Neural cell (in vitro differentiated cells): ENCODE results near the gene CDH1. TPM values are rescaled to one million over a fixed set of nuclear protein-coding genes. Genes with fewer than 3 reads are reported as not detected.

Experiments
- H2AFZ ChIP-seq: fragments of 200-600, 300-800 bp; sonication (generic), shearing (Covaris generic); 2 replicates; pipeline ENCODE4 v1.6.0; 2014; ENCODE audit warnings: low read depth, mild to moderate bottlenecking, antibody characterized with exemption, low read length, moderate library complexity
- H3F3A ChIP-seq: fragments of 200-600 bp; shearing (Covaris generic); 2 replicates; pipeline ENCODE4 v1.6.1; 2016; ENCODE audit warnings: mild to moderate bottlenecking, moderate library complexity, mixed read lengths, antibody characterized with exemption, low read length; ENCODE audit not compliant: insufficient read depth, poor library complexity, severe bottlenecking
- H3K27ac ChIP-seq: fragments of 200-600, 300-800 bp; sonication (generic), shearing (Covaris generic); 2 replicates; pipeline ENCODE4 v1.5.1; 2014; ENCODE audit warnings: mild to moderate bottlenecking, low read length, moderate library complexity
- H3K27me3 ChIP-seq: fragments of 300-800, 200-600 bp; sonication (generic), shearing (Covaris generic); 2 replicates; pipeline ENCODE4 v1.6.0; 2014; ENCODE audit warnings: mild to moderate bottlenecking, low read depth, low read length, moderate library complexity; ENCODE audit not compliant: insufficient read depth
- H3K36me3 ChIP-seq: fragments of 300-800, 200-600 bp; sonication (generic), shearing (Covaris generic); 2 replicates; pipeline ENCODE4 v1.5.1; 2014; ENCODE audit warnings: mild to moderate bottlenecking, antibody characterized with exemption, low read length, moderate library complexity; ENCODE audit not compliant: insufficient read depth
- H3K4me2 ChIP-seq: fragments of 300-800, 200-600 bp; sonication (generic), shearing (Covaris generic); 2 replicates; pipeline ENCODE4 v1.6.0; 2014; ENCODE audit warnings: mild to moderate bottlenecking, low read length
- H3K4me3 ChIP-seq: fragments of 300-800, 200-600 bp; sonication (generic), shearing (Covaris generic); 2 replicates; pipeline ENCODE4 v1.5.1; 2014; ENCODE audit warnings: mild to moderate bottlenecking, low read length, moderate library complexity
- H3K79me2 ChIP-seq: fragments of 200-600 bp; shearing (Covaris generic); replicated peaks from 2 replicates; pipeline ENCODE4 v1.6.0; 2014; ENCODE audit warnings: mild to moderate bottlenecking, low read length, moderate library complexity; ENCODE audit not compliant: insufficient read depth
- H3K9ac ChIP-seq: fragments of 300-800, 200-600 bp; sonication (generic), shearing (Covaris generic); 2 replicates; pipeline ENCODE4 v1.6.1; 2016; ENCODE audit warnings: mild to moderate bottlenecking, low read length, mixed read lengths
- H3K9me2 ChIP-seq: fragments of 200-600 bp; shearing (Covaris generic); 2 replicates; pipeline ENCODE4 v1.6.1; 2016; ENCODE audit warnings: mild to moderate bottlenecking, low read length, mixed read lengths; ENCODE audit not compliant: insufficient read depth
- H3K9me3 ChIP-seq: fragments of 200-600, 300-800 bp; sonication (generic), shearing (Covaris generic); 2 replicates; pipeline ENCODE4 v1.6.1; 2016; ENCODE audit warnings: mild to moderate bottlenecking, mixed run types, low read length, moderate library complexity, mixed read lengths
- H4K20me1 ChIP-seq: fragments of 200-600 bp; shearing (Covaris generic); 2 replicates; pipeline ENCODE4 v1.6.1; 2016; ENCODE audit warnings: mild to moderate bottlenecking, mixed run types; ENCODE audit not compliant: insufficient read depth
- EP300 ChIP-seq: fragments of 450-650 bp; conservative IDR thresholded peaks from 2 replicates; pipeline ENCODE4 v1.6.1; 2014; ENCODE audit warnings: antibody characterized with exemption, mild to moderate bottlenecking, moderate library complexity; ENCODE audit not compliant: poor library complexity, severe bottlenecking
- EZH2 ChIP-seq: fragments of 200-600, 300-800 bp; shearing (Covaris generic), sonication (generic); IDR thresholded peaks from 2 replicates; pipeline ENCODE4 v1.6.1; 2014; ENCODE audit warnings: antibody characterized with exemption, low read length, borderline replicate concordance, mild to moderate bottlenecking; ENCODE audit not compliant: insufficient read depth, poor library complexity, severe bottlenecking
- MXI1 ChIP-seq: fragments of 450-650 bp; conservative IDR thresholded peaks from 2 replicates; pipeline ENCODE4 v1.6.1; 2014; ENCODE audit warnings: antibody characterized with exemption, mild to moderate bottlenecking; ENCODE audit not compliant: poor library complexity, severe bottlenecking
- POLR2AphosphoS5 ChIP-seq: IDR thresholded peaks from 2 replicates; pipeline ENCODE4 v1.6.1; 2012
- RAD21 ChIP-seq: fragments of 450-650 bp; conservative IDR thresholded peaks from 2 replicates; pipeline ENCODE4 v1.6.1; 2014; ENCODE audit warnings: antibody characterized with exemption, mild to moderate bottlenecking, moderate library complexity
- SMC3 ChIP-seq: fragments of 450-650 bp; conservative IDR thresholded peaks from 2 replicates; pipeline ENCODE4 v1.6.1; 2014; ENCODE audit warnings: antibody characterized with exemption, mild to moderate bottlenecking, moderate library complexity; ENCODE audit not compliant: poor library complexity
- TAF1 ChIP-seq: IDR thresholded peaks from 2 replicates; pipeline ENCODE4 v1.6.1; 2012; ENCODE audit warnings: low read depth
- polyA plus RNA-seq: library from polyadenylated mRNA; depleted of rRNA; stranded (reverse); fragments of >200 nt; gene quantifications from 2 replicates; pipeline ENCODE4 v1.2.3, GENCODE V29; 2014
- TF ChIP-seq, protein P1 (sequence below): IDR thresholded peaks from 2 replicates; pipeline ENCODE4 v1.6.1; 2012; ENCODE audit warnings: borderline replicate concordance
- TF ChIP-seq, protein P2 (sequence below): fragments of 450-650 bp; IDR thresholded peaks from 2 replicates; pipeline ENCODE4 v1.5.1; 2014; ENCODE audit warnings: antibody characterized with exemption, mild to moderate bottlenecking, moderate library complexity; ENCODE audit not compliant: poor library complexity, severe bottlenecking

Gene CDH1
- polyA plus RNA-seq, 1 donor from 2014 or later = 1.2 TPM

- Histone ChIP-seq H3K4me3 (no peak overlapping the region), H3K36me3 (no peaks in the 10 kb centered on the region), H3K9me3 (no peaks in the 10 kb centered on the region), H2AFZ (no peak overlapping the region), H4K20me1 (no peaks in the 10 kb centered on the region), H3K4me2 (no peak overlapping the region), H3K27ac (no peak overlapping the region), H3K79me2 (no peaks in the 10 kb centered on the region), H3F3A (no peaks in the 10 kb centered on the region), H3K27me3 (peaks cover 30% of the 10 kb centered on the region), H3K9ac (no peak overlapping the region), H3K9me2 (no peaks in the 10 kb centered on the region)
- TF ChIP-seq TAF1 (no peak), POLR2AphosphoS5 (no peak), EP300 (no peak), SMC3 (no peak), EZH2 (no peak), MXI1 (no peak), RAD21 (no peak)
- TF ChIP-seq, protein P1, sequence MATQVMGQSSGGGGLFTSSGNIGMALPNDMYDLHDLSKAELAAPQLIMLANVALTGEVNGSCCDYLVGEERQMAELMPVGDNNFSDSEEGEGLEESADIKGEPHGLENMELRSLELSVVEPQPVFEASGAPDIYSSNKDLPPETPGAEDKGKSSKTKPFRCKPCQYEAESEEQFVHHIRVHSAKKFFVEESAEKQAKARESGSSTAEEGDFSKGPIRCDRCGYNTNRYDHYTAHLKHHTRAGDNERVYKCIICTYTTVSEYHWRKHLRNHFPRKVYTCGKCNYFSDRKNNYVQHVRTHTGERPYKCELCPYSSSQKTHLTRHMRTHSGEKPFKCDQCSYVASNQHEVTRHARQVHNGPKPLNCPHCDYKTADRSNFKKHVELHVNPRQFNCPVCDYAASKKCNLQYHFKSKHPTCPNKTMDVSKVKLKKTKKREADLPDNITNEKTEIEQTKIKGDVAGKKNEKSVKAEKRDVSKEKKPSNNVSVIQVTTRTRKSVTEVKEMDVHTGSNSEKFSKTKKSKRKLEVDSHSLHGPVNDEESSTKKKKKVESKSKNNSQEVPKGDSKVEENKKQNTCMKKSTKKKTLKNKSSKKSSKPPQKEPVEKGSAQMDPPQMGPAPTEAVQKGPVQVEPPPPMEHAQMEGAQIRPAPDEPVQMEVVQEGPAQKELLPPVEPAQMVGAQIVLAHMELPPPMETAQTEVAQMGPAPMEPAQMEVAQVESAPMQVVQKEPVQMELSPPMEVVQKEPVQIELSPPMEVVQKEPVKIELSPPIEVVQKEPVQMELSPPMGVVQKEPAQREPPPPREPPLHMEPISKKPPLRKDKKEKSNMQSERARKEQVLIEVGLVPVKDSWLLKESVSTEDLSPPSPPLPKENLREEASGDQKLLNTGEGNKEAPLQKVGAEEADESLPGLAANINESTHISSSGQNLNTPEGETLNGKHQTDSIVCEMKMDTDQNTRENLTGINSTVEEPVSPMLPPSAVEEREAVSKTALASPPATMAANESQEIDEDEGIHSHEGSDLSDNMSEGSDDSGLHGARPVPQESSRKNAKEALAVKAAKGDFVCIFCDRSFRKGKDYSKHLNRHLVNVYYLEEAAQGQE = no peak
- TF ChIP-seq, protein P2, sequence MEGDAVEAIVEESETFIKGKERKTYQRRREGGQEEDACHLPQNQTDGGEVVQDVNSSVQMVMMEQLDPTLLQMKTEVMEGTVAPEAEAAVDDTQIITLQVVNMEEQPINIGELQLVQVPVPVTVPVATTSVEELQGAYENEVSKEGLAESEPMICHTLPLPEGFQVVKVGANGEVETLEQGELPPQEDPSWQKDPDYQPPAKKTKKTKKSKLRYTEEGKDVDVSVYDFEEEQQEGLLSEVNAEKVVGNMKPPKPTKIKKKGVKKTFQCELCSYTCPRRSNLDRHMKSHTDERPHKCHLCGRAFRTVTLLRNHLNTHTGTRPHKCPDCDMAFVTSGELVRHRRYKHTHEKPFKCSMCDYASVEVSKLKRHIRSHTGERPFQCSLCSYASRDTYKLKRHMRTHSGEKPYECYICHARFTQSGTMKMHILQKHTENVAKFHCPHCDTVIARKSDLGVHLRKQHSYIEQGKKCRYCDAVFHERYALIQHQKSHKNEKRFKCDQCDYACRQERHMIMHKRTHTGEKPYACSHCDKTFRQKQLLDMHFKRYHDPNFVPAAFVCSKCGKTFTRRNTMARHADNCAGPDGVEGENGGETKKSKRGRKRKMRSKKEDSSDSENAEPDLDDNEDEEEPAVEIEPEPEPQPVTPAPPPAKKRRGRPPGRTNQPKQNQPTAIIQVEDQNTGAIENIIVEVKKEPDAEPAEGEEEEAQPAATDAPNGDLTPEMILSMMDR = no peak
Observed at GRCh38 chr16:68740628-68741346, 3.7 kb downstream of the CDH1 start.

- Histone ChIP-seq H4K20me1 (no peaks in the 10 kb centered on the region), H3K36me3 (no peaks in the 10 kb centered on the region), H3F3A (no peaks in the 10 kb centered on the region), H3K27me3 (peaks cover 1% of the 10 kb centered on the region), H3K79me2 (no peaks in the 10 kb centered on the region), H3K9ac (no peak overlapping the region), H3K27ac (no peak overlapping the region), H3K9me2 (no peaks in the 10 kb centered on the region), H3K9me3 (no peaks in the 10 kb centered on the region), H2AFZ (no peak overlapping the region), H3K4me3 (no peak overlapping the region), H3K4me2 (no peak overlapping the region)
- no peak for TF ChIP-seq RAD21
- TF ChIP-seq EP300 = no peak
- no peak for TF ChIP-seq POLR2AphosphoS5
- no peak for TF ChIP-seq EZH2
- TF ChIP-seq, protein P2 = no peak
- no peak for TF ChIP-seq SMC3
- TF ChIP-seq, protein P1 = no peak
- no peak for TF ChIP-seq TAF1
- no peak for TF ChIP-seq MXI1
Observed at GRCh38 chr16:68743664-68744063, 6.6 kb downstream of the CDH1 start.
